ENCODE data around the gene FHOD3. TPM values are rescaled to one million over a fixed set of nuclear protein-coding genes. Genes with fewer than 3 reads are reported as not detected.

FHOD3 gene
- total and polyA plus RNA-seq, 2 of the 13 experiments (the other 11 are each of a cell fraction or from before 2014, with no cell fraction given) = 0.07 TPM; not detected in 1

- TF ChIP-seq, protein P1, sequence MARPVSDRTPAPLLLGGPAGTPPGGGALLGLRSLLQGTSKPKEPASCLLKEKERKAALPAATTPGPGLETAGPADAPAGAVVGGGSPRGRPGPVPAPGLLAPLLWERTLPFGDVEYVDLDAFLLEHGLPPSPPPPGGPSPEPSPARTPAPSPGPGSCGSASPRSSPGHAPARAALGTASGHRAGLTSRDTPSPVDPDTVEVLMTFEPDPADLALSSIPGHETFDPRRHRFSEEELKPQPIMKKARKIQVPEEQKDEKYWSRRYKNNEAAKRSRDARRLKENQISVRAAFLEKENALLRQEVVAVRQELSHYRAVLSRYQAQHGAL (CRISPR knock-in tag; IDR thresholded peaks at IDR 0.05; ENCODE audit: not compliant biosample characterization) = no peak
- no peak for TF ChIP-seq IRF2 (CRISPR knock-in tag; IDR thresholded peaks at IDR 0.05)
- no peak for TF ChIP-seq SATB2 (CRISPR knock-in tag; IDR thresholded peaks at IDR 0.05)
- no peak for TF ChIP-seq SYNCRIP (IDR thresholded peaks at IDR 0.05; ENCODE audit: insufficient read depth, low read depth, low read length)
- no peak for TF ChIP-seq ZNF382 (CRISPR knock-in tag; IDR thresholded peaks at IDR 0.05; ENCODE audit: borderline replicate concordance)
Observed at GRCh38 chr18:36471393-36471792, 173.9 kb downstream of the FHOD3 start (continued).

GRCh38 chr18:36476433-36476832 is 178.9 kb downstream of the FHOD3 start:
- Histone ChIP-seq H3K9ac (ENCODE audit: insufficient read depth, low read depth, low read length) (no peak overlapping the region), H3K4me3 (replicated peaks in 1 of 3; ENCODE audit: insufficient read depth in 1 of 3, low read depth in 2 of 3, low read length in 3 of 3) (no peak overlapping the region), H4K20me1 (ENCODE audit: insufficient read depth, low read length) (no peaks in the 10 kb centered on the region), H3K36me3 (replicated peaks in 1 of 2; ENCODE audit: control insufficient read depth in 1 of 2, insufficient read depth in 2 of 2, low read length in 2 of 2) (no peaks in the 10 kb centered on the region), H3K4me1 (ENCODE audit: insufficient read depth, low read length) (no peaks in the 10 kb centered on the region), H3K27me3 (ENCODE audit: control insufficient read depth in 1 of 2, insufficient read depth in 2 of 2, low read length in 2 of 2) (peaks cover 0 to 3% of the 10 kb centered on the region in 2 experiments; a peak in 2 of 5 replicates), H3K79me2 (ENCODE audit: insufficient read depth, low read length) (no peaks in the 10 kb centered on the region), H3K27ac (ENCODE audit: extremely low read length, insufficient read depth, low read length) (no peak overlapping the region), H2AFZ (ENCODE audit: low read length) (no peak overlapping the region), H3K9me3 (ENCODE audit: low read length) (no peaks in the 10 kb centered on the region), H3K4me2 (ENCODE audit: low read depth, low read length) (no peak overlapping the region)
- WGBS (ENCODE audit: low lambda C conversion rate) = 4% methylated on average over 3 of the region's 4 CpGs
- FAIRE-seq = no peak
- POLR2A ChIA-PET = no interaction called here
- DNase-seq (ENCODE audit: low spot score) = no peak
- CTCF ChIA-PET (ENCODE audit: low intra/inter-chr PET ratio, low total read pairs) = no interaction called here
- in situ Hi-C loops (cut with HindIII; ENCODE audit: extremely low pct_ligation_motif_present, low pct_unique_long_range_greater_than_20kb) = no loop called here
- ATAC-seq = no peak
- intact Hi-C loops (cut with micrococcal nuclease; ENCODE audit: unreplicated experiment) = no loop called here
- BruUV-seq (replicated peaks) = no TSS peak
- TF ChIP-seq ZNF577 (CRISPR knock-in tag; IDR thresholded peaks at IDR 0.05; ENCODE audit: borderline replicate concordance, low read depth) = no peak
- TF ChIP-seq GZF1 (CRISPR knock-in tag; IDR thresholded peaks at IDR 0.05) = no peak
- no peak for TF ChIP-seq ZNF253 (CRISPR knock-in tag; IDR thresholded peaks at IDR 0.05; ENCODE audit: borderline replicate concordance)
- TF ChIP-seq, protein P2, sequence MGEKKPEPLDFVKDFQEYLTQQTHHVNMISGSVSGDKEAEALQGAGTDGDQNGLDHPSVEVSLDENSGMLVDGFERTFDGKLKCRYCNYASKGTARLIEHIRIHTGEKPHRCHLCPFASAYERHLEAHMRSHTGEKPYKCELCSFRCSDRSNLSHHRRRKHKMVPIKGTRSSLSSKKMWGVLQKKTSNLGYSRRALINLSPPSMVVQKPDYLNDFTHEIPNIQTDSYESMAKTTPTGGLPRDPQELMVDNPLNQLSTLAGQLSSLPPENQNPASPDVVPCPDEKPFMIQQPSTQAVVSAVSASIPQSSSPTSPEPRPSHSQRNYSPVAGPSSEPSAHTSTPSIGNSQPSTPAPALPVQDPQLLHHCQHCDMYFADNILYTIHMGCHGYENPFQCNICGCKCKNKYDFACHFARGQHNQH (CRISPR knock-in tag; IDR thresholded peaks at IDR 0.05) = no peak
- no peak for TF ChIP-seq ZNF496 (CRISPR knock-in tag; IDR thresholded peaks at IDR 0.05; ENCODE audit: insufficient replicate concordance)
- no peak for TF ChIP-seq KDM2A (CRISPR knock-in tag; IDR thresholded peaks at IDR 0.05; ENCODE audit: borderline replicate concordance, low read depth)
- TF ChIP-seq, protein P3, sequence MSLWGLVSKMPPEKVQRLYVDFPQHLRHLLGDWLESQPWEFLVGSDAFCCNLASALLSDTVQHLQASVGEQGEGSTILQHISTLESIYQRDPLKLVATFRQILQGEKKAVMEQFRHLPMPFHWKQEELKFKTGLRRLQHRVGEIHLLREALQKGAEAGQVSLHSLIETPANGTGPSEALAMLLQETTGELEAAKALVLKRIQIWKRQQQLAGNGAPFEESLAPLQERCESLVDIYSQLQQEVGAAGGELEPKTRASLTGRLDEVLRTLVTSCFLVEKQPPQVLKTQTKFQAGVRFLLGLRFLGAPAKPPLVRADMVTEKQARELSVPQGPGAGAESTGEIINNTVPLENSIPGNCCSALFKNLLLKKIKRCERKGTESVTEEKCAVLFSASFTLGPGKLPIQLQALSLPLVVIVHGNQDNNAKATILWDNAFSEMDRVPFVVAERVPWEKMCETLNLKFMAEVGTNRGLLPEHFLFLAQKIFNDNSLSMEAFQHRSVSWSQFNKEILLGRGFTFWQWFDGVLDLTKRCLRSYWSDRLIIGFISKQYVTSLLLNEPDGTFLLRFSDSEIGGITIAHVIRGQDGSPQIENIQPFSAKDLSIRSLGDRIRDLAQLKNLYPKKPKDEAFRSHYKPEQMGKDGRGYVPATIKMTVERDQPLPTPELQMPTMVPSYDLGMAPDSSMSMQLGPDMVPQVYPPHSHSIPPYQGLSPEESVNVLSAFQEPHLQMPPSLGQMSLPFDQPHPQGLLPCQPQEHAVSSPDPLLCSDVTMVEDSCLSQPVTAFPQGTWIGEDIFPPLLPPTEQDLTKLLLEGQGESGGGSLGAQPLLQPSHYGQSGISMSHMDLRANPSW (CRISPR knock-in tag; IDR thresholded peaks at IDR 0.05; ENCODE audit: borderline replicate concordance) = no peak
- TF ChIP-seq, protein P4, sequence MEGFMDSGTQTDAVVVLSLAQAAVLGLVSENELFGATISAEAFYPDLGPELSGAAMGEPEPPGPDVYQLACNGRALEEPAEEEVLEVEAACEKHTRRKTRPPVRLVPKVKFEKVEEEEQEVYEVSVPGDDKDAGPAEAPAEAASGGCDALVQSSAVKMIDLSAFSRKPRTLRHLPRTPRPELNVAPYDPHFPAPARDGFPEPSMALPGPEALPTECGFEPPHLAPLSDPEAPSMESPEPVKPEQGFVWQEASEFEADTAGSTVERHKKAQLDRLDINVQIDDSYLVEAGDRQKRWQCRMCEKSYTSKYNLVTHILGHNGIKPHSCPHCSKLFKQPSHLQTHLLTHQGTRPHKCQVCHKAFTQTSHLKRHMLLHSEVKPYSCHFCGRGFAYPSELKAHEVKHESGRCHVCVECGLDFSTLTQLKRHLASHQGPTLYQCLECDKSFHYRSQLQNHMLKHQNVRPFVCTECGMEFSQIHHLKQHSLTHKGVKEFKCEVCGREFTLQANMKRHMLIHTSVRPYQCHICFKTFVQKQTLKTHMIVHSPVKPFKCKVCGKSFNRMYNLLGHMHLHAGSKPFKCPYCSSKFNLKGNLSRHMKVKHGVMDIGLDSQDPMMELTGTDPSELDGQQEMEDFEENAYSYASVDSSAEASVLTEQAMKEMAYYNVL (CRISPR knock-in tag; IDR thresholded peaks at IDR 0.05; ENCODE audit: borderline replicate concordance) = no peak
- TF ChIP-seq KLF11 (CRISPR knock-in tag; IDR thresholded peaks at IDR 0.05) = no peak
- TF ChIP-seq, protein P5, sequence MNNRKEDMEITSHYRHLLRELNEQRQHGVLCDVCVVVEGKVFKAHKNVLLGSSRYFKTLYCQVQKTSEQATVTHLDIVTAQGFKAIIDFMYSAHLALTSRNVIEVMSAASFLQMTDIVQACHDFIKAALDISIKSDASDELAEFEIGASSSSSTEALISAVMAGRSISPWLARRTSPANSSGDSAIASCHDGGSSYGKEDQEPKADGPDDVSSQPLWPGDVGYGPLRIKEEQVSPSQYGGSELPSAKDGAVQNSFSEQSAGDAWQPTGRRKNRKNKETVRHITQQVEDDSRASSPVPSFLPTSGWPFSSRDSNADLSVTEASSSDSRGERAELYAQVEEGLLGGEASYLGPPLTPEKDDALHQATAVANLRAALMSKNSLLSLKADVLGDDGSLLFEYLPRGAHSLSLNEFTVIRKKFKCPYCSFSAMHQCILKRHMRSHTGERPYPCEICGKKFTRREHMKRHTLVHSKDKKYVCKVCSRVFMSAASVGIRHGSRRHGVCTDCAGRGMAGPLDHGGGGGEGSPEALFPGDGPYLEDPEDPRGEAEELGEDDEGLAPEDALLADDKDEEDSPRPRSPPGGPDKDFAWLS (CRISPR knock-in tag; IDR thresholded peaks at IDR 0.05; ENCODE audit: borderline replicate concordance) = no peak

All from HepG2 (cell line).